H1 (cell line): Measurements from ENCODE around the gene APH1B. TPM values are rescaled to one million over a fixed set of nuclear protein-coding genes. Genes with fewer than 3 reads are reported as not detected.

ENCODE experiments used
- CTCF ChIA-PET: fragments of 300-600 bp; sonication (Branson Sonifier 250); formaldehyde crosslinking; loops from one replicate; lab custom pipeline; 2021; ENCODE audit not compliant: partially characterized antibody; lab: Charles Lee
- POLR2A ChIA-PET: fragments of 300-600 bp; sonication (Branson Sonifier 250); formaldehyde crosslinking; loops from one replicate; lab custom pipeline; 2021; ENCODE audit warnings: inconsistent platforms; ENCODE audit not compliant: partially characterized antibody; lab: Charles Lee
- DNase-seq, 2 experiments: peaks; one replicate each; pipeline versions ENCODE4 v3.0.0 to v3.0.0-alpha.2; 2010 to 2022; ENCODE audit warnings: low spot score in 2 of 2, low read depth in 1 of 2, mixed read lengths in 1 of 2
- FAIRE-seq: peaks from 2 replicates; lab custom pipeline; 2011; peaks lifted over from hg19 to GRCh38; lab: Jason Lieb, UNC
- H2AFZ ChIP-seq: 2 replicates; pipeline ENCODE4 v1.8.1; 2012; ENCODE audit warnings: low read length, inconsistent platforms
- H2AK5ac ChIP-seq: 2 replicates; pipeline ENCODE4 v1.6.1; 2013; ENCODE audit warnings: low read depth, low read length
- H2BK120ac ChIP-seq: replicated peaks from 2 replicates; pipeline ENCODE3; 2013; ENCODE audit warnings: low read depth, low read length, inconsistent platforms
- H2BK12ac ChIP-seq: 2 replicates; pipeline ENCODE4 v1.6.1; 2013; ENCODE audit warnings: low read depth, low read length
- H2BK15ac ChIP-seq: 2 replicates; pipeline ENCODE4 v1.6.1; 2013; ENCODE audit warnings: low read length
- H2BK20ac ChIP-seq: 2 replicates; pipeline ENCODE4 v1.6.1; 2013; ENCODE audit warnings: low read length
- H2BK5ac ChIP-seq: 2 replicates; pipeline ENCODE4 v1.6.1; 2013; ENCODE audit warnings: low read depth, low read length
- H3K14ac ChIP-seq: 2 replicates; pipeline ENCODE4 v1.6.1; 2013; ENCODE audit warnings: inconsistent platforms; ENCODE audit not compliant: insufficient read length
- H3K18ac ChIP-seq: 2 replicates; pipeline ENCODE4 v1.6.1; 2013; ENCODE audit warnings: low read length; ENCODE audit errors: extremely low read depth
- H3K23ac ChIP-seq: 2 replicates; pipeline ENCODE4 v1.6.1; 2013; ENCODE audit warnings: inconsistent platforms; ENCODE audit not compliant: insufficient read length
- H3K23me2 ChIP-seq: 2 replicates; pipeline ENCODE4 v1.6.1; 2013; ENCODE audit warnings: low read depth, low read length
- H3K27ac ChIP-seq: 2 replicates; pipeline ENCODE4 v1.6.1; 2011; ENCODE audit warnings: low read depth, low read length, inconsistent platforms
- H3K27me3 ChIP-seq, 4 experiments: replicated peaks in 1 of 4; 1 replicate in 1 of 4; 2 replicates in 3 of 4; pipeline versions ENCODE4 v1.6.1 to v1.8.1; 2011 to 2013; ENCODE audit warnings: low read length in 3 of 4, mild to moderate bottlenecking in 3 of 4, inconsistent platforms in 2 of 4, mixed read lengths in 2 of 4, moderate library complexity in 1 of 4; ENCODE audit not compliant: control insufficient read depth in 3 of 4, insufficient read depth in 3 of 4; ENCODE audit errors: extremely low read depth in 1 of 4
- H3K36me3 ChIP-seq, 4 experiments: 2 replicates each; pipeline versions ENCODE4 v1.6.1 to v1.8.1; 2011 to 2013; ENCODE audit warnings: mild to moderate bottlenecking in 4 of 4, low read length in 3 of 4, moderate library complexity in 2 of 4, control low read depth in 1 of 4, inconsistent platforms in 1 of 4; ENCODE audit not compliant: insufficient read depth in 4 of 4, control insufficient read depth in 2 of 4
- H3K4ac ChIP-seq: replicated peaks from 2 replicates; pipeline ENCODE3; 2013; ENCODE audit warnings: low read length, low read depth, mixed read lengths, inconsistent platforms; ENCODE audit not compliant: insufficient read length
- H3K4me1 ChIP-seq, 4 experiments: replicated peaks in 1 of 4; 1 replicate in 1 of 4; 2 replicates in 3 of 4; pipeline versions ENCODE4 v1.6.1 to v1.8.1; 2011 to 2013; ENCODE audit warnings: low read length in 3 of 4, inconsistent platforms in 2 of 4, mixed read lengths in 1 of 4; ENCODE audit not compliant: insufficient read depth in 4 of 4, control insufficient read depth in 3 of 4
- H3K4me2 ChIP-seq, 2 experiments: 2 replicates each; pipeline versions ENCODE4 v1.6.1 to v1.8.1; 2011 to 2013; ENCODE audit warnings: low read depth in 2 of 2, low read length in 2 of 2, control low read depth in 1 of 2, inconsistent platforms in 1 of 2, mild to moderate bottlenecking in 1 of 2; ENCODE audit not compliant: insufficient read depth in 1 of 2
- H3K4me3 ChIP-seq, 4 experiments: fragments of 200-600, 300-600 bp in 1 of 4; sonication (generic), shearing (Covaris generic), sonication (Bioruptor Twin) in 1 of 4; 2 replicates each; pipeline versions ENCODE4 v1.5.1 to v1.8.1; 2011 to 2016; ENCODE audit warnings: low read length in 4 of 4, low read depth in 3 of 4, control low read depth in 2 of 4, inconsistent platforms in 2 of 4, mild to moderate bottlenecking in 2 of 4, mixed read lengths in 1 of 4, moderate library complexity in 1 of 4; ENCODE audit not compliant: insufficient read depth in 2 of 4; ENCODE audit errors: extremely low read depth in 1 of 4
- H3K56ac ChIP-seq: replicated peaks from 2 replicates; pipeline ENCODE3; 2013; ENCODE audit warnings: low read depth, mild to moderate bottlenecking, mixed read lengths, low read length, inconsistent platforms; ENCODE audit not compliant: insufficient read length
- H3K79me1 ChIP-seq: 2 replicates; pipeline ENCODE4 v1.6.1; 2013; ENCODE audit warnings: low read depth, low read length, control low read depth
- H3K79me2 ChIP-seq, 2 experiments: 2 replicates each; pipeline versions ENCODE4 v1.6.1 to v1.8.1; 2012 to 2013; ENCODE audit warnings: low read length in 2 of 2, mild to moderate bottlenecking in 2 of 2, inconsistent platforms in 1 of 2; ENCODE audit not compliant: insufficient read depth in 2 of 2, control insufficient read depth in 1 of 2
- H3K9ac ChIP-seq, 4 experiments: replicated peaks in 1 of 4; 1 replicate in 1 of 4; 2 replicates in 3 of 4; pipeline versions ENCODE4 v1.6.1 to v1.8.1; 2011 to 2013; ENCODE audit warnings: low read depth in 3 of 4, low read length in 3 of 4, control low read depth in 2 of 4, mild to moderate bottlenecking in 2 of 4, moderate library complexity in 2 of 4, inconsistent platforms in 1 of 4; ENCODE audit errors: extremely low read depth in 1 of 4
- H3K9me3 ChIP-seq, 2 experiments: 2 replicates each; pipeline versions ENCODE4 v1.6.1 to v1.8.1; 2012 to 2013; ENCODE audit warnings: mild to moderate bottlenecking in 2 of 2, moderate library complexity in 2 of 2, control low read depth in 1 of 2, inconsistent platforms in 1 of 2, low read depth in 1 of 2, low read length in 1 of 2, mixed read lengths in 1 of 2; ENCODE audit not compliant: insufficient read depth in 2 of 2
- H4K20me1 ChIP-seq, 2 experiments: replicated peaks in 1 of 2; 2 replicates each; pipeline versions ENCODE3 to v1.8.1; 2011 to 2013; ENCODE audit warnings: inconsistent platforms in 2 of 2, low read length in 2 of 2, mild to moderate bottlenecking in 1 of 2; ENCODE audit not compliant: insufficient read depth in 2 of 2, control insufficient read depth in 1 of 2
- H4K5ac ChIP-seq: 2 replicates; pipeline ENCODE4 v1.6.1; 2013; ENCODE audit warnings: low read length, low read depth, mixed read lengths, inconsistent platforms; ENCODE audit not compliant: insufficient read length
- H4K8ac ChIP-seq: 2 replicates; pipeline ENCODE4 v1.8.0; 2013; ENCODE audit warnings: mild to moderate bottlenecking, moderate library complexity, low read length, inconsistent platforms; ENCODE audit not compliant: insufficient read depth; ENCODE audit errors: extremely low read depth
- H4K91ac ChIP-seq: replicated peaks from 2 replicates; pipeline ENCODE3; 2013; ENCODE audit warnings: low read length, mixed read lengths, inconsistent platforms; ENCODE audit not compliant: insufficient read length
- CHD1 ChIP-seq: IDR thresholded peaks from 2 replicates; pipeline ENCODE4 v1.6.1; 2012; ENCODE audit warnings: low read depth, low read length, improper control_type of control experiment
- CREB1 ChIP-seq: IDR thresholded peaks from 2 replicates; pipeline ENCODE4 v1.6.1; 2012; ENCODE audit warnings: inconsistent platforms
- EGR1 ChIP-seq: IDR thresholded peaks from 2 replicates; pipeline ENCODE4 v1.6.1; 2011; ENCODE audit warnings: low read depth, low read length, borderline replicate concordance
- FOSL1 ChIP-seq: IDR thresholded peaks from 2 replicates; pipeline ENCODE4 v1.6.1; 2011; ENCODE audit warnings: mild to moderate bottlenecking, low read depth, low read length, moderate library complexity; ENCODE audit not compliant: insufficient read depth
- HDAC6 ChIP-seq: IDR thresholded peaks from one replicate; pipeline ENCODE4 v1.7.1; 2012; ENCODE audit warnings: low read depth, mild to moderate bottlenecking, inconsistent platforms, low read length, moderate library complexity
- JUND ChIP-seq: IDR thresholded peaks from 2 replicates; pipeline ENCODE4 v1.6.1; 2011; ENCODE audit warnings: mild to moderate bottlenecking, improper control_type of control experiment, low read length
- KDM4A ChIP-seq: IDR thresholded peaks from one replicate; pipeline ENCODE4 v1.7.1; 2012; ENCODE audit warnings: low read depth, mild to moderate bottlenecking, moderate library complexity, low read length, inconsistent platforms; ENCODE audit not compliant: severe bottlenecking
- NANOG ChIP-seq: IDR thresholded peaks from 2 replicates; pipeline ENCODE4 v1.6.1; 2011; ENCODE audit warnings: low read length, low read depth, mild to moderate bottlenecking, inconsistent platforms; ENCODE audit not compliant: insufficient read depth, poor library complexity, severe bottlenecking
- POLR2AphosphoS5 ChIP-seq: IDR thresholded peaks from 2 replicates; pipeline ENCODE4 v1.6.1; 2011; ENCODE audit warnings: low read depth, low read length
- SP4 ChIP-seq: IDR thresholded peaks from 2 replicates; pipeline ENCODE4 v1.6.1; 2012; ENCODE audit warnings: low read length, inconsistent platforms
- SUZ12 ChIP-seq: fragments of 200-600 bp; sonication (generic); IDR thresholded peaks from 2 replicates; pipeline ENCODE4 v1.6.1; 2012; ENCODE audit warnings: mild to moderate bottlenecking, inconsistent platforms, low read length, moderate library complexity, mixed read lengths
- TAF1 ChIP-seq: IDR thresholded peaks from 2 replicates; pipeline ENCODE4 v1.6.1; 2011; ENCODE audit warnings: mild to moderate bottlenecking, low read depth, low read length
- TAF7 ChIP-seq: optimal IDR thresholded peaks from 2 replicates; pipeline ENCODE3; 2011; ENCODE audit warnings: low read depth, mild to moderate bottlenecking, inconsistent platforms, low read length, moderate library complexity, borderline replicate concordance
- YY1 ChIP-seq: IDR thresholded peaks from 2 replicates; pipeline ENCODE4 v1.6.1; 2011; ENCODE audit warnings: low read depth, mild to moderate bottlenecking, low read length
- WGBS, 2 experiments: shearing (Covaris generic) in 1 of 2; methylation state at CpG; one replicate each; pipeline versions ENCODE4 v1.1.6 to v1.1.7; 2013 to 2015; ENCODE audit warnings: low lambda C conversion rate in 2 of 2, mixed read lengths in 2 of 2, inconsistent platforms in 1 of 2, low coverage in 1 of 2, missing lambda C conversion rate in 1 of 2; ENCODE audit not compliant: insufficient replicate concordance in 2 of 2, insufficient coverage in 1 of 2, insufficient read length in 1 of 2; ENCODE audit errors: extremely low coverage in 1 of 2, missing lambda C conversion rate in 1 of 2; 5-methylcytosine and 5-hydroxymethylcytosine counted together
- polyA plus RNA-seq, 7 experiments: library from polyadenylated mRNA; depleted of rRNA in 3 of 7; stranded (reverse) in 5 of 7; unstranded in 2 of 7; fragments of >200 nt in 5 of 7; fragments of 200-250 nt in 2 of 7; gene quantifications; 1 replicate in 5 of 7; 2 replicates in 1 of 7; 4 replicates in 1 of 7; pipeline versions ENCODE4 v1.2.1 to v1.2.3, GENCODE V29; 2011 to 2013; ENCODE audit warnings: missing spikeins in 2 of 7, mixed read lengths in 2 of 7
- total RNA-seq: library from RNA; stranded (reverse); fragmentation: NEBNext Ultra II Directional; extraction: Animal tissue kit (Norgen Biotek cat#: 25700); gene quantifications from 2 replicates; pipeline ENCODE4 v1.2.1, GENCODE V29; 2021
- TF ChIP-seq, protein P1 (sequence below): IDR thresholded peaks from 2 replicates; pipeline ENCODE4 v1.6.1; 2011; ENCODE audit warnings: low read depth, mild to moderate bottlenecking, low read length; ENCODE audit not compliant: insufficient read depth

The APH1B gene
- total and polyA plus RNA-seq, 2 of the 8 experiments (the other 6 are each of a cell fraction or from before 2014, with no cell fraction given): 11.5 to 22.9 TPM

DNA sequence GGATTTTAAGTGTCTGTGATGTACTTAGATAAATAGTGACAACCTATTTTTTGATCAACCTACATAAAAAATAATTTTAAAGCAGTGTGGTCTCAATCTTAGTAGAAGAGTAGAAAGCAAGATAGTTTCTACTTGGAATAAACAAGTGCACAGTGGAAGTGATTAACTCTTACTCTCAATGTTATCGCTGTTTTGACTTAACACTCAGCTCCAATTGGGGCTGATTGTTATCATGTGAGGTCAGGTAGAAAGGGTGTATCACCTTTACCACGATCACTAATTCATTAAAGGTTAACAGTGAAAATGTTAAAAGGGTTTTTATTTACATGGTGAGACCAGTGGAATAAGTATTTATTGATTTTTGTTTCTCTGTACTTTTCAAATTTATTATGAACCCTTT is 22.4 kb upstream of the APH1B start:
- no peak overlapping the region for H3K4ac ChIP-seq
- no peak overlapping the region for H2AFZ ChIP-seq
- no peak overlapping the region for H3K56ac ChIP-seq
- no peak overlapping the region for H3K18ac ChIP-seq
- H3K79me2 ChIP-seq: no peaks in the 10 kb centered on the region
- H4K5ac ChIP-seq: no peak overlapping the region
- H3K4me2 ChIP-seq: no peak overlapping the region
- H2BK15ac ChIP-seq: no peak overlapping the region
- no peaks in the 10 kb centered on the region for H3K9me3 ChIP-seq
- H4K91ac ChIP-seq: no peak overlapping the region
- no peak overlapping the region for H3K9ac ChIP-seq
- H3K4me1 ChIP-seq: peaks cover 0 to 10% (median 4%) of the 10 kb centered on the region in 4 experiments; a peak in 4 of 7 replicates
- H2BK12ac ChIP-seq: no peak overlapping the region
- DNase-seq (no peak), FAIRE-seq (peak; percentile 32)
- no peak overlapping the region for H3K27ac ChIP-seq
- H3K27me3 ChIP-seq: no peaks in the 10 kb centered on the region
- no peak overlapping the region for H3K4me3 ChIP-seq
- no peak overlapping the region for H2AK5ac ChIP-seq
- 79% methylated on average over 2 of the region's 2 CpGs; no CpG with 5 or more reads in 1 of the 2 experiments for WGBS, 2 experiments
- H2BK5ac ChIP-seq: no peak overlapping the region
- ChIA-PET CTCF (interaction anchor here (1.5 kb wide), 1 partner anchor 9 kb away, joined by 6 read pairs; no protein-coding TSS in a partner anchor), POLR2A (interaction anchor here (1.0 to 3.3 kb wide), 3 partner anchors 9 to 53 kb away, joined by 3 to 11 read pairs (median 4); no protein-coding TSS in a partner anchor)
- H3K23me2 ChIP-seq: no peaks in the 10 kb centered on the region
- no peaks in the 10 kb centered on the region for H3K79me1 ChIP-seq
- no peak overlapping the region for H2BK20ac ChIP-seq
- H2BK120ac ChIP-seq: no peak overlapping the region
- H3K14ac ChIP-seq: no peak overlapping the region
- H3K36me3 ChIP-seq: peaks cover 2 to 13% (median 5%) of the 10 kb centered on the region in 4 experiments; a peak in 5 of 8 replicates
- no peak overlapping the region for H4K8ac ChIP-seq
- no peak overlapping the region for H3K23ac ChIP-seq
- H4K20me1 ChIP-seq: no peaks in the 10 kb centered on the region
- TF ChIP-seq JUND (no peak), NANOG (no peak), KDM4A (no peak), TAF1 (no peak), SUZ12 (no peak), SP4 (no peak), CREB1 (no peak), TAF7 (no peak), HDAC6 (no peak), FOSL1 (no peak), CHD1 (no peak), POLR2AphosphoS5 (no peak), YY1 (no peak), EGR1 (no peak)
- TF ChIP-seq, protein P1, sequence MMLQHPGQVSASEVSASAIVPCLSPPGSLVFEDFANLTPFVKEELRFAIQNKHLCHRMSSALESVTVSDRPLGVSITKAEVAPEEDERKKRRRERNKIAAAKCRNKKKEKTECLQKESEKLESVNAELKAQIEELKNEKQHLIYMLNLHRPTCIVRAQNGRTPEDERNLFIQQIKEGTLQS: no peak
